Measurements from ENCODE around the gene LIN52. TPM values are rescaled to one million over a fixed set of nuclear protein-coding genes. Genes with fewer than 3 reads are reported as not detected.

Gene LIN52
- polyA plus RNA-seq, 1 donor from 2014 or later, result 57.9 TPM

DNA sequence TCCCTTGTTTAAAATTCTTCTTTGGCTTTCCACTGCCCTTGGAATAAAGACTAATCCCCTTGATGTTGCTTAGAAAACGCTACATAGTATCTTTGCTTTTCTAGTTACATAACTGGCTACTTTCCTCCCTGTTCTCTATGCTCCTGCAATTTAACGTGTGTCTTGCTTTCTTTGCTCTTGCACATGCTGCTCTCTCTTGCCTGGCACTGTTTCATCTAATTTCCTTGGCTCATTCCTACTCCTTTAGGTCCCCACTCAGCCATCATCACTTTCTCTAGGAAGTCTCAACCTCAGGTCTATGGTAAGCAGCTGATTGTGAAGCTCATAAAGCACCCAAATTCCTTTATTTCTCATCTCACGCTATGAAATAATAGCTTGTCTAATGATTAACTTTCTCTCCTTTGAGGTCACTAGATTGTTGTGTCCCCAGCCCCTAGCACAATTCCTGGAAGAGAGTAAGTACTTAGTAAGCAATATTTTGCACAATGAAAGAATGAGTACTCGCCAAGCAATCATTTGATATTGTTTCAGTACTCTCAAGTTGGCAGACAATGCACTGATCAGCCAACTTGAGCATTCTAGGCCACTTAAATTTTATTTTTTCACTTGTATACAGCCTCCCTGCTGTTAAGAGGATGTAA, 3.8 kb upstream of the LIN52 start:
- Histone ChIP-seq H3K9me3 (ENCODE audit: low read length) (no peaks in the 10 kb centered on the region), H3K4me3 (ENCODE audit: low read length) (no peak overlapping the region), H2AFZ (ENCODE audit: low read depth, low read length) (no peak overlapping the region), H3K4me2 (ENCODE audit: low read length) (no peak overlapping the region), H3K79me2 (replicated peaks; ENCODE audit: insufficient read depth, low read length) (peaks cover 15% of the 10 kb centered on the region), H3K27ac (ENCODE audit: low read length) (no peak overlapping the region), H4K20me1 (ENCODE audit: insufficient read depth) (no peaks in the 10 kb centered on the region), H3K9me2 (ENCODE audit: insufficient read depth, low read length) (no peaks in the 10 kb centered on the region), H3F3A (ENCODE audit: insufficient read depth, low read length, poor library complexity, severe bottlenecking) (no peaks in the 10 kb centered on the region), H3K9ac (ENCODE audit: low read length) (no peak overlapping the region), H3K27me3 (ENCODE audit: insufficient read depth, low read depth, low read length) (no peaks in the 10 kb centered on the region), H3K36me3 (ENCODE audit: insufficient read depth, low read length) (no peaks in the 10 kb centered on the region)
- no peak for TF ChIP-seq EP300 (conservative IDR thresholded peaks at IDR 0.05; ENCODE audit: poor library complexity, severe bottlenecking)
- no peak for TF ChIP-seq SMC3 (conservative IDR thresholded peaks at IDR 0.05; ENCODE audit: poor library complexity)
- TF ChIP-seq RAD21 (conservative IDR thresholded peaks at IDR 0.05), result no peak
- TF ChIP-seq TAF1 (IDR thresholded peaks at IDR 0.05; ENCODE audit: low read depth), result no peak
- no peak for TF ChIP-seq POLR2AphosphoS5 (IDR thresholded peaks at IDR 0.05)
- no peak for TF ChIP-seq MXI1 (conservative IDR thresholded peaks at IDR 0.05; ENCODE audit: poor library complexity, severe bottlenecking)
- TF ChIP-seq, protein P1, sequence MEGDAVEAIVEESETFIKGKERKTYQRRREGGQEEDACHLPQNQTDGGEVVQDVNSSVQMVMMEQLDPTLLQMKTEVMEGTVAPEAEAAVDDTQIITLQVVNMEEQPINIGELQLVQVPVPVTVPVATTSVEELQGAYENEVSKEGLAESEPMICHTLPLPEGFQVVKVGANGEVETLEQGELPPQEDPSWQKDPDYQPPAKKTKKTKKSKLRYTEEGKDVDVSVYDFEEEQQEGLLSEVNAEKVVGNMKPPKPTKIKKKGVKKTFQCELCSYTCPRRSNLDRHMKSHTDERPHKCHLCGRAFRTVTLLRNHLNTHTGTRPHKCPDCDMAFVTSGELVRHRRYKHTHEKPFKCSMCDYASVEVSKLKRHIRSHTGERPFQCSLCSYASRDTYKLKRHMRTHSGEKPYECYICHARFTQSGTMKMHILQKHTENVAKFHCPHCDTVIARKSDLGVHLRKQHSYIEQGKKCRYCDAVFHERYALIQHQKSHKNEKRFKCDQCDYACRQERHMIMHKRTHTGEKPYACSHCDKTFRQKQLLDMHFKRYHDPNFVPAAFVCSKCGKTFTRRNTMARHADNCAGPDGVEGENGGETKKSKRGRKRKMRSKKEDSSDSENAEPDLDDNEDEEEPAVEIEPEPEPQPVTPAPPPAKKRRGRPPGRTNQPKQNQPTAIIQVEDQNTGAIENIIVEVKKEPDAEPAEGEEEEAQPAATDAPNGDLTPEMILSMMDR (IDR thresholded peaks at IDR 0.05; ENCODE audit: poor library complexity, severe bottlenecking), result no peak
- no peak for TF ChIP-seq EZH2 (IDR thresholded peaks at IDR 0.05; ENCODE audit: borderline replicate concordance, insufficient read depth, low read length, poor library complexity, severe bottlenecking)
- TF ChIP-seq, protein P2, sequence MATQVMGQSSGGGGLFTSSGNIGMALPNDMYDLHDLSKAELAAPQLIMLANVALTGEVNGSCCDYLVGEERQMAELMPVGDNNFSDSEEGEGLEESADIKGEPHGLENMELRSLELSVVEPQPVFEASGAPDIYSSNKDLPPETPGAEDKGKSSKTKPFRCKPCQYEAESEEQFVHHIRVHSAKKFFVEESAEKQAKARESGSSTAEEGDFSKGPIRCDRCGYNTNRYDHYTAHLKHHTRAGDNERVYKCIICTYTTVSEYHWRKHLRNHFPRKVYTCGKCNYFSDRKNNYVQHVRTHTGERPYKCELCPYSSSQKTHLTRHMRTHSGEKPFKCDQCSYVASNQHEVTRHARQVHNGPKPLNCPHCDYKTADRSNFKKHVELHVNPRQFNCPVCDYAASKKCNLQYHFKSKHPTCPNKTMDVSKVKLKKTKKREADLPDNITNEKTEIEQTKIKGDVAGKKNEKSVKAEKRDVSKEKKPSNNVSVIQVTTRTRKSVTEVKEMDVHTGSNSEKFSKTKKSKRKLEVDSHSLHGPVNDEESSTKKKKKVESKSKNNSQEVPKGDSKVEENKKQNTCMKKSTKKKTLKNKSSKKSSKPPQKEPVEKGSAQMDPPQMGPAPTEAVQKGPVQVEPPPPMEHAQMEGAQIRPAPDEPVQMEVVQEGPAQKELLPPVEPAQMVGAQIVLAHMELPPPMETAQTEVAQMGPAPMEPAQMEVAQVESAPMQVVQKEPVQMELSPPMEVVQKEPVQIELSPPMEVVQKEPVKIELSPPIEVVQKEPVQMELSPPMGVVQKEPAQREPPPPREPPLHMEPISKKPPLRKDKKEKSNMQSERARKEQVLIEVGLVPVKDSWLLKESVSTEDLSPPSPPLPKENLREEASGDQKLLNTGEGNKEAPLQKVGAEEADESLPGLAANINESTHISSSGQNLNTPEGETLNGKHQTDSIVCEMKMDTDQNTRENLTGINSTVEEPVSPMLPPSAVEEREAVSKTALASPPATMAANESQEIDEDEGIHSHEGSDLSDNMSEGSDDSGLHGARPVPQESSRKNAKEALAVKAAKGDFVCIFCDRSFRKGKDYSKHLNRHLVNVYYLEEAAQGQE (IDR thresholded peaks at IDR 0.05; ENCODE audit: borderline replicate concordance), result no peak

DNA sequence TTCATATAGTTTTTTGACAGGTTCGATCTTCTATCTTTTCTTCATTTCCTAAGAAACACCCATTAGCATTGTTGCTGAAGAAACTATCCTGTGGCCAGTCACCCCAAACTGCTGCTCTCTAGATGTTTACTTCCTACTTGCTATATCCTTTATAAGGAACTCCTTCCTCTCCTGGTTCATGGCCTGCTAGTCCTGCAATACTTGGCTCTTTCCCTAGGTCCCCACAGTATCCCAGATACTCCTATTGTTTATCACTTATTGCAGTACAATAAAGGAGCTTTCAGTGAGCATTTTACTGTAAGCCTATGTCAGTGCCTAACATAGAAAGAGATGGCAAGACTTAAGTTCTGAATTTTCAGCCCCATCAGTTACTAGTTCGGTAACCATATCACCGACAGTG, 3.3 kb upstream of the LIN52 start:
- Histone ChIP-seq H3K9me3 (ENCODE audit: low read length) (no peaks in the 10 kb centered on the region), H4K20me1 (ENCODE audit: insufficient read depth) (no peaks in the 10 kb centered on the region), H3K27me3 (ENCODE audit: insufficient read depth, low read depth, low read length) (no peaks in the 10 kb centered on the region), H3K36me3 (ENCODE audit: insufficient read depth, low read length) (no peaks in the 10 kb centered on the region), H3F3A (ENCODE audit: insufficient read depth, low read length, poor library complexity, severe bottlenecking) (no peaks in the 10 kb centered on the region), H3K27ac (ENCODE audit: low read length) (no peak overlapping the region), H2AFZ (ENCODE audit: low read depth, low read length) (no peak overlapping the region), H3K9ac (ENCODE audit: low read length) (no peak overlapping the region), H3K4me2 (ENCODE audit: low read length) (no peak overlapping the region), H3K79me2 (replicated peaks; ENCODE audit: insufficient read depth, low read length) (peaks cover 21% of the 10 kb centered on the region), H3K9me2 (ENCODE audit: insufficient read depth, low read length) (no peaks in the 10 kb centered on the region), H3K4me3 (ENCODE audit: low read length) (no peak overlapping the region)
- TF ChIP-seq EZH2 (IDR thresholded peaks at IDR 0.05; ENCODE audit: borderline replicate concordance, insufficient read depth, low read length, poor library complexity, severe bottlenecking) (no peak), POLR2AphosphoS5 (IDR thresholded peaks at IDR 0.05) (no peak), EP300 (conservative IDR thresholded peaks at IDR 0.05; ENCODE audit: poor library complexity, severe bottlenecking) (no peak), RAD21 (conservative IDR thresholded peaks at IDR 0.05) (no peak), TAF1 (IDR thresholded peaks at IDR 0.05; ENCODE audit: low read depth) (no peak), MXI1 (conservative IDR thresholded peaks at IDR 0.05; ENCODE audit: poor library complexity, severe bottlenecking) (no peak), SMC3 (conservative IDR thresholded peaks at IDR 0.05; ENCODE audit: poor library complexity) (no peak)
- TF ChIP-seq, protein P1 (IDR thresholded peaks at IDR 0.05; ENCODE audit: poor library complexity, severe bottlenecking), result no peak
- TF ChIP-seq, protein P2 (IDR thresholded peaks at IDR 0.05; ENCODE audit: borderline replicate concordance), result no peak
